Chondrocyte (in vitro differentiated cells): ENCODE results near the gene HPSE2. TPM values are rescaled to one million over a fixed set of nuclear protein-coding genes. Genes with fewer than 3 reads are reported as not detected.

ENCODE experiments used
- DNase-seq: peaks from one replicate; pipeline ENCODE4 v3.0.0; 2021; ENCODE audit warnings: mixed read lengths, low spot score
- H3K27ac Mint-ChIP-seq: one replicate; pipeline ENCODE4 v1.8.0; 2021; ENCODE audit warnings: mild to moderate bottlenecking, moderate library complexity, mixed read lengths; ENCODE audit not compliant: unreplicated experiment
- H3K27me3 Mint-ChIP-seq: 2 replicates; pipeline ENCODE4 v1.8.0; 2021; ENCODE audit warnings: low read depth, mixed read lengths
- H3K36me3 Mint-ChIP-seq: 2 replicates; pipeline ENCODE4 v1.8.0; 2021; ENCODE audit warnings: low read depth, mixed read lengths
- H3K4me1 Mint-ChIP-seq: 2 replicates; pipeline ENCODE4 v1.8.0; 2021; ENCODE audit warnings: low read depth, mild to moderate bottlenecking, mixed read lengths
- H3K4me3 Mint-ChIP-seq: one replicate; pipeline ENCODE4 v1.8.0; 2021; ENCODE audit warnings: mild to moderate bottlenecking, moderate library complexity, mixed read lengths; ENCODE audit not compliant: unreplicated experiment
- H3K9me3 Mint-ChIP-seq: 2 replicates; pipeline ENCODE4 v1.8.0; 2021; ENCODE audit warnings: low read depth, mixed read lengths
- total RNA-seq: library from RNA; stranded (reverse); gene quantifications from 3 replicates; pipeline ENCODE4 v1.2.1, GENCODE V29; 2021
- TF ChIP-seq, protein P1 (sequence below): fragments of 200-600 bp; sonication (generic); IDR thresholded peaks from 2 replicates; pipeline ENCODE4 v1.5.0; 2021; ENCODE audit warnings: antibody characterized with exemption, mild to moderate bottlenecking, moderate library complexity

The HPSE2 gene
- total RNA-seq, 1 donor from 2014 or later = not detected

- Mint-ChIP-seq H3K36me3 (peaks cover 40% of the 10 kb centered on the region), H3K4me3 (no peak overlapping the region), H3K27me3 (no peaks in the 10 kb centered on the region), H3K9me3 (peaks cover 9% of the 10 kb centered on the region), H3K27ac (no peak overlapping the region), H3K4me1 (peaks cover 7% of the 10 kb centered on the region)
- DNase-seq = no peak
- TF ChIP-seq, protein P1, sequence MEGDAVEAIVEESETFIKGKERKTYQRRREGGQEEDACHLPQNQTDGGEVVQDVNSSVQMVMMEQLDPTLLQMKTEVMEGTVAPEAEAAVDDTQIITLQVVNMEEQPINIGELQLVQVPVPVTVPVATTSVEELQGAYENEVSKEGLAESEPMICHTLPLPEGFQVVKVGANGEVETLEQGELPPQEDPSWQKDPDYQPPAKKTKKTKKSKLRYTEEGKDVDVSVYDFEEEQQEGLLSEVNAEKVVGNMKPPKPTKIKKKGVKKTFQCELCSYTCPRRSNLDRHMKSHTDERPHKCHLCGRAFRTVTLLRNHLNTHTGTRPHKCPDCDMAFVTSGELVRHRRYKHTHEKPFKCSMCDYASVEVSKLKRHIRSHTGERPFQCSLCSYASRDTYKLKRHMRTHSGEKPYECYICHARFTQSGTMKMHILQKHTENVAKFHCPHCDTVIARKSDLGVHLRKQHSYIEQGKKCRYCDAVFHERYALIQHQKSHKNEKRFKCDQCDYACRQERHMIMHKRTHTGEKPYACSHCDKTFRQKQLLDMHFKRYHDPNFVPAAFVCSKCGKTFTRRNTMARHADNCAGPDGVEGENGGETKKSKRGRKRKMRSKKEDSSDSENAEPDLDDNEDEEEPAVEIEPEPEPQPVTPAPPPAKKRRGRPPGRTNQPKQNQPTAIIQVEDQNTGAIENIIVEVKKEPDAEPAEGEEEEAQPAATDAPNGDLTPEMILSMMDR = no peak
Measured at GRCh38 chr10:98430427-98430826, 805.2 kb downstream of the HPSE2 start.

- Mint-ChIP-seq H3K27ac (no peak overlapping the region), H3K27me3 (no peaks in the 10 kb centered on the region), H3K4me3 (no peak overlapping the region), H3K9me3 (peaks cover 9% of the 10 kb centered on the region), H3K4me1 (peaks cover 4% of the 10 kb centered on the region), H3K36me3 (peaks cover 37% of the 10 kb centered on the region)
- DNase-seq = no peak
- TF ChIP-seq, protein P1 = no peak
Measured at GRCh38 chr10:98429320-98430072, 806.2 kb downstream of the HPSE2 start.

DNA sequence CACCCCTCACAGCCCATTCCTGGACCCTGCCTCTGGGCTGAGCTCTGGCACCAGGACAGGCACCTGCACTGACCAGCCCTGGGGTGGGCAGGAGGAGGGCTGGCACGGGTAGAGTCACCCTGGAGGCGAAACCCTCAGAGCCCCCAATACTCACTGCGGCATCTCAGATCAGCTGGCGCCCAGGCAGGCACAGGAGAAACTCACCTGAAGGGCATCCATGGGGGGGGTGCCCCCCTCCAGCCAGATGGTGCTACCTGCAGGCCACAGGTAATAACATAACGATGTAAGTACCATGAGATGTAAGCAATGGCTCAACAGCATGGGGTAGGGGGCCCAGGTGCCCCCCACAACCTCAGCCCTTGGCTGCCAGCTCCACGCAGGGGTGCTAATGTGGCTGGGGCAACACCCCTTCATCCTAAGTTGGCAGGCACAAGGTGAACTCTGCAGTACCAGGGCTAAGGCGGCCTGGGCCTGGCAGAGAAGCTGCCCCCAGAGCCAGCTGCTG, 808.6 kb downstream of the HPSE2 start:
- H3K27me3 Mint-ChIP-seq = no peaks in the 10 kb centered on the region
- no peak for DNase-seq
- H3K4me3 Mint-ChIP-seq = no peak overlapping the region
- H3K9me3 Mint-ChIP-seq = peaks cover 3% of the 10 kb centered on the region
- H3K4me1 Mint-ChIP-seq = no peaks in the 10 kb centered on the region
- TF ChIP-seq, protein P1 = no peak
- H3K36me3 Mint-ChIP-seq = peaks cover 20% of the 10 kb centered on the region
- H3K27ac Mint-ChIP-seq = no peak overlapping the region

DNA sequence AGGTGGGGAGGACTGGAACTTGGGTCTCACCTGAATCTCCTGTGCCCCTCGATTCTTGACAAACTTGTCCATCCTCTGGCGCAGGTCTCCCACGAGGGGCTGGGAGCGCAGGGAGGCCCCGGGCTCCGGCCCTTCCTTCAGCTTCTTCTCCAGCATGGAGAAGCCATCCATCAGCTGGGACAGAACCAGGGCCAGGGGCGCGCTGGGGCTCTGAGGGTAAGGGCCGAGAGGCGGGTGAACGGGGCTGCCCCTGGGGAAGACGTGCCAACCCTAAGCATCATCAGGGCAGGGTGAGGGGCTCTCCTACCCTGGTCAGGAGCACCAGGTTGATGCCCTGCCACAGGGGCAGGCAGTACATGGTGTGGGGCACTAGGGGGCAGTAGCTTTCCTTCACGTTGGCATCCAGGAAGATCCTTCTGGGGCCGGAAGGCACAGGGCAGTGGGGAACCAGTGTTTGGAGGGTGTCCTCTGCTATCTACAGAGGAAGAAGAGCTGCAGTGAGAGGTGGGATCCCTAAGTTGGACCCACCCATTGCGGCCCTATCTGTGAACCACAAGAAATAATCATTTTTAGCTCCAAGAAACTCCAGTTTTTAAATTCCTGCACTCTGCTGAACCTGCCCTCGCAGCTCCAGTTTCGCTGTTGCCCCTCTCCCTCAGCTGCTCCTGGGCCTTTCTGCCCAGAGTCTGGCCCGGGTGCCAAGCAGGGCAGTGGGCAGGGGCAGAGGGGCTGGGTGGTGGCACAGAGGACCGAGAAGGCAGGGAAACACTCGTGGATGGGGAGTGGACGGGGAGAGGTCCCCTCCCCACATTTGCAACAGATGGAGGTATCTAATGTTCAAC, 809.9 kb downstream of the HPSE2 start:
- Mint-ChIP-seq H3K4me3 (no peak overlapping the region), H3K27ac (no peak overlapping the region), H3K4me1 (no peaks in the 10 kb centered on the region), H3K36me3 (peaks cover 12% of the 10 kb centered on the region), H3K27me3 (no peaks in the 10 kb centered on the region), H3K9me3 (no peaks in the 10 kb centered on the region)
- TF ChIP-seq, protein P1 = peak; percentile 72
- no peak for DNase-seq
